ENCODE data around the gene LIPM.

The LIPM gene

DNA sequence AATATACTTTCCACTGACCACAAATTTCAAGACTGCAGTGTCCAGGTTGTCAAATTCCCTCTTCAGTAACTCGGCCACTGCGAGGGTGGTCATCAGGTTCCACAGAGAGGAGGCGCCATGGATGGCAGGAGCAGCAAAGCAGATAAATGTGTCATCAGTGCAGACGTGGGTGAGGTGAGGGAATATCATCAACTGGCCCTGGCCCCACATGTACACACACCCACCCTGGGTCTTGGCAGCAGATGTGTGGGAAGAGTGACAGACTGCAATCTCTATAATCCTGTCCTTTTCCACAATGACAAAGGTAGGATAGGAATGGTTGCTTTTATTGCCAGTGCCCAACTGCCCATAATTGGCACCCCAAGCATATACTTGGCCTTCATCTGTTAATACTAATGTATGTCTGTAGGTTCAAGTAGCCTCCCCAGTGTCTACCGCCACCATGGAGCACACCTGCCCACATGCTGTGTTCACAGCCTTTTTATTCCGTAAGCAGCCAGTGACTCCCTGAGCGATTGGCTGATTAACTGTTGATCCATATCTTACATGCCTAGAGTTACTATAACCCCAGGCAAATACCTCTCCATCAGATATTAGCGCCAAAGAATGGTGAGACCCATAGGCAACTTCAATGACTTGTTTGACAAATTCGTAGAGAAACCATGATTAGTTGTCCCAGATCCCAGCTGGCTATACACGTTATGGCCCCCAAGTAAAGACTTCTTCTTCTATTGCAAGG, 16.3 kb upstream of the LIPM start:
- Histone ChIP-seq H3K9ac (ENCODE audit: low read depth, low read length) (no peak overlapping the region), H3K36me3 (ENCODE audit: insufficient read depth, low read length) (no peaks in the 10 kb centered on the region), H3K9me3 (ENCODE audit: control insufficient read depth, insufficient read depth, low read length) (no peaks in the 10 kb centered on the region), H3K4me1 (ENCODE audit: insufficient read depth, low read length) (no peaks in the 10 kb centered on the region)

DNA sequence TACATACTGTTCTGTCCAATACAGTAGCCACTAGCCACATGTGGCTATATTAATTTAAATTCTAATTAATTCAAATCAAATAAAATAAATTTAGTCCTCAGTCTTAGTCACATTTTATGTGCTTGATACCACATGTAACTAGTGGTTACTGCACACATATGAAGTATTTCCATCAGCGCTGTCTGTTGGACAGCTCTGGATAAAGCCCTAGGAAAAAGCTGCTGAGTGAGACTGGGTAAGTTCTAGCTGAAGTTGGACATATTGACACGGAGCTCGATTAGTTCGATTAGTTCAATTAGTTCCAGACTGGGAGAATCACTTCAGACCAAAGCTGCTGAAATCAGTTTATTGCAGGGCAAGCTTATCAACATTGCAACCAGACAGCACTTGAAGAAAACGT, 15.1 kb upstream of the LIPM start:
- Histone ChIP-seq H3K9me3 (ENCODE audit: control insufficient read depth, insufficient read depth, low read length) (no peaks in the 10 kb centered on the region), H3K9ac (ENCODE audit: low read depth, low read length) (no peak overlapping the region), H3K4me1 (ENCODE audit: insufficient read depth, low read length) (no peaks in the 10 kb centered on the region), H3K36me3 (ENCODE audit: insufficient read depth, low read length) (no peaks in the 10 kb centered on the region)

- Histone ChIP-seq H3K9me3 (ENCODE audit: control insufficient read depth, insufficient read depth, low read length) (no peaks in the 10 kb centered on the region), H3K36me3 (ENCODE audit: insufficient read depth, low read length) (no peaks in the 10 kb centered on the region), H3K9ac (ENCODE audit: low read depth, low read length) (no peak overlapping the region), H3K4me1 (ENCODE audit: insufficient read depth, low read length) (no peaks in the 10 kb centered on the region)
Measured at GRCh38 chr10:88788924-88789323, 13.6 kb upstream of the LIPM start.

DNA sequence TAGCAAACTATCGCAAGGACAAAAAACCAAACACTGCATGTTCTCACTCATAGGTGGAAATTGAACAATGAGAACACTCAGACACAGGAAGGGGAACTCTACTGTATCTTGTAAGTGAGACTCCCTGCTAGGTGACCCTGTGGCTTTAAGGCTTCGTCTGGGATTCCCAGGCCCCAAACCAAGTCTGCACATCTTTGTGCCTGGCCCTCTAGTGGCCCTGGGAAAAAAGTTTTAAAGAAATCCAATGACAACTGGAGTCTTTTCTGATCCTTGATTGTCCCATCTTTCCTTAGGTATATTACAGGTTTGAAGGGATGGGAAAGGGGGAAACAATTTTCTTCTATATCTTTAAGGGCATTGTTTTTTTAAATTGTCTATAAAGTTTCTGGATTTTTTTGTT, 10.6 kb upstream of the LIPM start:
- H3K4me1 ChIP-seq (ENCODE audit: insufficient read depth, low read length), result no peaks in the 10 kb centered on the region
- H3K9ac ChIP-seq (ENCODE audit: low read depth, low read length), result no peak overlapping the region
- H3K36me3 ChIP-seq (ENCODE audit: insufficient read depth, low read length), result no peaks in the 10 kb centered on the region
- no peaks in the 10 kb centered on the region for H3K9me3 ChIP-seq (ENCODE audit: control insufficient read depth, insufficient read depth, low read length)

- H3K9me3 ChIP-seq (ENCODE audit: control insufficient read depth, insufficient read depth, low read length), result no peaks in the 10 kb centered on the region
- H3K36me3 ChIP-seq (ENCODE audit: insufficient read depth, low read length), result no peaks in the 10 kb centered on the region
- no peak overlapping the region for H3K9ac ChIP-seq (ENCODE audit: low read depth, low read length)
- no peaks in the 10 kb centered on the region for H3K4me1 ChIP-seq (ENCODE audit: insufficient read depth, low read length)
Measured at GRCh38 chr10:88792661-88793060, 9.9 kb upstream of the LIPM start.

DNA sequence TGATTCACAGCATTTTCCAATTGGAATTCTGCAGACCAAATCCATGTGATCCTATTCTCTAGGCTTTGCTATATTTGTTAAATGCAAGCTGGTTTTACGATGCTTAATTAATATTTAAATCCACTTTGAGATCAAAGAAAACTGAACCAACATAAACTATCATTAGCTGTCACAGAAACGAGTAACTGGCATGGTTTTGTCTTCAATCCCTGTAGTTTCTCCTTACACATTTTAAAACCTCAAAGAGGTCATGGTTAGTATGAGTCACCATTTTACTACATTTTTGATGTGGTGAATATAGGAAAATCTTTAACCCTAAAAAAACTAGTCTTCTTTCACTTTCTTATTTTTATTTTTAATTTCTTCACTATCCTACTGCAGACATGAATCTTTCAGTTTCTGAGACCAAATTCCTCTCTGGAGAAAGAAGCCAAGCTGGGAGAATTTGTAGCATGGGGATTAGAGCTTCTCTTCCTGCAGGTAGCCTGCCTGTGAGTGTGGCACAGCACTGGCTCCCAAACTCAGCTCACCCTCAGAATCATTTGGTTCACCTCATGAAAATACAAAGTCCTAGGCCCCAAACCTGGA, 8.7 kb upstream of the LIPM start:
- Histone ChIP-seq H3K36me3 (ENCODE audit: insufficient read depth, low read length) (no peaks in the 10 kb centered on the region), H3K9ac (ENCODE audit: low read depth, low read length) (no peak overlapping the region), H3K9me3 (ENCODE audit: control insufficient read depth, insufficient read depth, low read length) (no peaks in the 10 kb centered on the region), H3K4me1 (ENCODE audit: insufficient read depth, low read length) (no peaks in the 10 kb centered on the region)

DNA sequence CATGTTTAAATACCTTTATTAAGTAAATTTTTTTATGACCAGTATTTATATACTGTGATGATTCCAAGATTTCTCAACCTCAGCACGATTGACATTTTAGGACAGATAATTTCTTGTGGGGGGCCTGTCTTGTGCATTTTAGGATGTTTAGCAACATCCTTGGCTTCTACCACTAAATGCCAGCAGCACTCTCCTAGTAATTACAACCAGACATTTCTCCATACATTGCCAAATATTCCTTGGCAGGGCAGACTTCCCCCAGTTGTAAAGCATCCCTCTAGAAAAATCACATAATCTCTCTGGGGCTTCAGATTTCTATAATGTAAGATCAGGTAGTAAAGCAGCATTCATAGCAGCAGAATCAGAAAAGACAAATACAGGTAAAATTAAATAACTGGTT, 7.8 kb upstream of the LIPM start:
- no peak overlapping the region for H3K9ac ChIP-seq (ENCODE audit: low read depth, low read length)
- no peaks in the 10 kb centered on the region for H3K4me1 ChIP-seq (ENCODE audit: insufficient read depth, low read length)
- no peaks in the 10 kb centered on the region for H3K36me3 ChIP-seq (ENCODE audit: insufficient read depth, low read length)
- H3K9me3 ChIP-seq (ENCODE audit: control insufficient read depth, insufficient read depth, low read length), result no peaks in the 10 kb centered on the region

- Histone ChIP-seq H3K36me3 (ENCODE audit: insufficient read depth, low read length) (no peaks in the 10 kb centered on the region), H3K4me1 (ENCODE audit: insufficient read depth, low read length) (peaks cover 6% of the 10 kb centered on the region; the same call in 1 of the 2 replicates), H3K9me3 (ENCODE audit: control insufficient read depth, insufficient read depth, low read length) (no peaks in the 10 kb centered on the region), H3K9ac (ENCODE audit: low read depth, low read length) (no peak overlapping the region)
Measured at GRCh38 chr10:88800152-88801125, 2.1 kb upstream of the LIPM start.

DNA sequence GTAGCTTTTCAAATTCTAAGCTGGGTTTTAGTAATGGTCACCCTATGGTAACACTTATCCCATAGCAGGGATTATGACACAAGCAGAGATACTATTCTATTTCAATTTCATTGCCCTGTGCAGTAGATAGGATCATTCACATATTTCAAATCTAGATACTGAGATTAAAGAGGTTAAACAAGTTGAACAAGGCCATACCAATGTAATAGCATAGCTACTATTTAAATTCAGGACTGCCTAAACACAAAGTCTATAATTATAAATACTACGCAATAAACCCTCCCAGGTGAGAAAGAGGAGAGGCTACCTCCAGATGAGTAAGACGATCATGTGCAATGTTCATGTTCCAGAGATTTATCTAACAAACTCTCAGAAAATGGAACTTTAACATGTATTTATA, 1.1 kb downstream of the LIPM start:
- H3K4me1 ChIP-seq (ENCODE audit: insufficient read depth, low read length), result peaks cover 6% of the 10 kb centered on the region; the same call in 1 of the 2 replicates
- H3K36me3 ChIP-seq (ENCODE audit: insufficient read depth, low read length), result no peaks in the 10 kb centered on the region
- H3K9ac ChIP-seq (ENCODE audit: low read depth, low read length), result no peak overlapping the region
- H3K9me3 ChIP-seq (ENCODE audit: control insufficient read depth, insufficient read depth, low read length), result no peaks in the 10 kb centered on the region

GRCh38 chr10:88804083-88804812, 1.7 kb downstream of the LIPM start:
- Histone ChIP-seq H3K36me3 (ENCODE audit: insufficient read depth, low read length) (no peaks in the 10 kb centered on the region), H3K4me1 (ENCODE audit: insufficient read depth, low read length) (peaks cover 6% of the 10 kb centered on the region; the same call in 1 of the 2 replicates), H3K9ac (ENCODE audit: low read depth, low read length) (no peak overlapping the region), H3K9me3 (ENCODE audit: control insufficient read depth, insufficient read depth, low read length) (no peaks in the 10 kb centered on the region)

GRCh38 chr10:88805361-88805760, 2.8 kb downstream of the LIPM start:
- peaks cover 6% of the 10 kb centered on the region; the same call in 1 of the 2 replicates for H3K4me1 ChIP-seq (ENCODE audit: insufficient read depth, low read length)
- no peaks in the 10 kb centered on the region for H3K36me3 ChIP-seq (ENCODE audit: insufficient read depth, low read length)
- H3K9me3 ChIP-seq (ENCODE audit: control insufficient read depth, insufficient read depth, low read length), result no peaks in the 10 kb centered on the region
- no peak overlapping the region for H3K9ac ChIP-seq (ENCODE audit: low read depth, low read length)

DNA sequence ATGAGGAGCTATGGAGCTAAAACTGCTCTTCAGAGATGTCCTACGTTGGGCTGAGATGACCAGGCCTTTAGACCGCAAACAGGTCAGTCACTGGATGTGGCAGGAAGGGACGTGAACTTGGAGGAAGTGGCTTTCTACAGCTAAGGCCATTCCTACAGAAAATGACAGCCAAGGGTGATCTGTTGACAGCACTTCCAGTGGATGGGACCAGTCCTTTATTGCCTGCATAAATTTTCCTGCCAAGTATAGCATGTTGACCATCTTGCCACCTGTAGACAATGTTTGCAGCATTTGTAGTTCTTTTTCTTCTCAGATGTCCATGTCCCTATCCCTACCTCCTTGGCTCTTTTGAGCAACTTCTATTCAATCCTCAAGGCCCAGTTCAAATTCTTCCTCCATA, 3.4 kb downstream of the LIPM start:
- no peaks in the 10 kb centered on the region for H3K9me3 ChIP-seq (ENCODE audit: control insufficient read depth, insufficient read depth, low read length)
- no peaks in the 10 kb centered on the region for H3K36me3 ChIP-seq (ENCODE audit: insufficient read depth, low read length)
- peaks cover 6% of the 10 kb centered on the region; the same call in 1 of the 2 replicates for H3K4me1 ChIP-seq (ENCODE audit: insufficient read depth, low read length)
- no peak overlapping the region for H3K9ac ChIP-seq (ENCODE audit: low read depth, low read length)

DNA sequence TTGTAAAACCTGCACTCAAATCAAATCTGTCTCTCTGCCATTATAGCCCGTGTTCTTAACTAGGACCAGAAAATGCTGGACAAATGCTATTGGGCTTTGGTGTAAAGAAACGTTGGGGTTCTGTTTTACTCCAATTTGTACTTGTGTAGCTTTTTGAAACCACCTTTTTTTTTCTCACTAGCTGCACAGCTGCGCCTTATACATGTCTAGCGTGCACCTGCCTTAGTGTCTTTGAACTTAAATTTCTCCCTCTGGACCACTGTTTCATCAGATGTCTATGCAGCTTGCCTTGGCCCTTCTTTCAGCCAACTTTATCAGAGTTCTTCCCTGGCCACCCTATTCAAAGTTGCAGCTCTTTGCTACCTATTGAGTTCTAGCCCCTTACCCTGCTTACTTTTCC, 7.1 kb downstream of the LIPM start:
- Histone ChIP-seq H3K36me3 (ENCODE audit: insufficient read depth, low read length) (no peaks in the 10 kb centered on the region), H3K9me3 (ENCODE audit: control insufficient read depth, insufficient read depth, low read length) (no peaks in the 10 kb centered on the region)

More for the DNA sequence above, 7.1 kb downstream of the LIPM start:
- Histone ChIP-seq H3K4me1 (ENCODE audit: insufficient read depth, low read length) (no peaks in the 10 kb centered on the region), H3K9ac (ENCODE audit: low read depth, low read length) (no peak overlapping the region)
